Stimulated activated naive CD8-positive, alpha-beta T cell treated with anti-CD3 and anti-CD28 coated beads, Interleukin-15, Interleukin-2, amounts not matched to agents 100 U/mL and 50 U/mL, for 24 hours (primary cell): Measurements from ENCODE around the gene FBN3.
A peak's percentile ranks its signal among the peaks of the same experiment; 100 is the strongest.
"Not testable (repeated sequence)": the region's sequence is repeated elsewhere in the genome, so short reads cannot be mapped to it uniquely, and the experiment has no call there.

Experiments used
- ATAC-seq: fragments of 150-1000 bp; cut with Tn5 transposase; one replicate; pipeline ENCODE4 v1.10.0; 2021
- DNase-seq: peaks from one replicate; pipeline ENCODE4 v3.0.0; 2021

Gene FBN3

DNA sequence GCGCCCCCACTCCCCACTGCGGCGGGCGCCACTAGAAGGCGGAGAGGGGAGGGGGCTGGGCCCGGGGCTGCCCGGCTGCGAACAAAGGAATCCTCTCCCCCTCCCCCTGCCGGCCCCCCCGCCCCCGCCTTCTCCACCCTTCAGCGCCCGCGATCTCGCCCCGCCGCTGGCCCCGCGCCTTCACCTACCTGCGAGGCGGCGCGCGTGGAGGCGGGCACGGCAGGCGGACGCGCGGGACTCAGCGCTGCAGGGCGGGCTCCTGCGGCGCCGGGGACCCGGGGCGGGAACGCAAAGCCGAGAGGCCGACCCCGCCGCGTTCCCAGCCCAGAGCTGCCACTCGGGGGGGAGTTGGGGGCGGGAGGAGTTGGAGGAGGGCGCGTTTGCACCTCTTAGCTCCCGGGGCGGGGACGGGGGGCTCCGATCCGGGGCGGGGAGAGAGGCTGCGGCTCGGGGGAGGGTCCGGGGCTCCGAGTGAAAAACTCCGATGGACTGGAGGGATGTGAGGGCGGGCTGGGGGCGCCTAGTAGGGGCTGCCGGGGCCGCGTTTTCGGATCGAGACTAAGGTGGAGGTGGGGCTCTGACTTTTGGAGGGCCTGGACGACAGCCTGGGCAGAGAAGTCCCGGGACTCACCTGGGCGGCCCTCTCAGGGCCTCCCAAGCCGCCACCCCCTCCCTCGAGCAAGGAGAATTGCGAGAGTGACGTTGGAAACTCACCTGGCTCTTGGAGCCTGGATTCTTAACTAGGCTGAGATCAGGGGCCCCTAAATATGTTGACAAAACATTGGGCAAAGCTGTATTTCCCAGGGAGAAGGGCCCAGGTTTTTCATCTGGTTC is at the start of gene FBN3:
FBN3 (minus strand) TSS at position 332 of the 834 bp plus-strand sequence. CDS start 2,112 bp downstream, outside the sequence.
- DNase-seq (no peak), ATAC-seq (no peak)

DNA sequence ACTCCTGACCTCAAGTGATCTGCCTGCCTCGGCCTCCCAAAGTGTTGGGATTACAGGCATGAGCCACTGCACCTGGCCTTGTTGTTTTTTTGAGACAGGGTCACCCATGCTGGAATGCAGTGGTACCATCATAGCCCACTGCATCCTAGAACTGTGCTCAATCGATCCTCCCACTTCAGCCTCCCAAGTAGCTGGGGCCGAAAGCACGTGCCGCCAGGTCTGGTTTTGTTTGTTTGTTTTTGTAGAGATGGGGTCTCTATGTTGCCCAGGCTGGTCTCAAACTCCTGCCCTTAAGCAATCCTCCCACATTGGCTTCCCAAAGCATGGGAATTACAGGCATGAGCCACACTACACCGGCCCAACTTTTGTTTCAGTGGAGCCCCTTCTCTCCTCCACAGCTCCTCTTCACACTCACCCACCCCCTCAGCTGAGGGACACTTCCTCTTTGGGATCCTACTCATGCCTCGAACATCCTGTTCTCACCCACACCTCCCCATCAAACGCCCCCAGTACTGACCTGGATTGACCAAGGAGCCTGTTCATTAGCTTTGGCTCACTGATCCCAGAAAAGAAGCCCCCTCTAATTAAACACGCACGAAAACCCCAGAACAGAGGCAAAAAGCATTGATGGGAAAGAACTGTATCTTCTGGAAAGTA is 47.0 kb upstream of the FBN3 start:
- DNase-seq, result peak; percentile 7
- ATAC-seq, result no peak

DNA sequence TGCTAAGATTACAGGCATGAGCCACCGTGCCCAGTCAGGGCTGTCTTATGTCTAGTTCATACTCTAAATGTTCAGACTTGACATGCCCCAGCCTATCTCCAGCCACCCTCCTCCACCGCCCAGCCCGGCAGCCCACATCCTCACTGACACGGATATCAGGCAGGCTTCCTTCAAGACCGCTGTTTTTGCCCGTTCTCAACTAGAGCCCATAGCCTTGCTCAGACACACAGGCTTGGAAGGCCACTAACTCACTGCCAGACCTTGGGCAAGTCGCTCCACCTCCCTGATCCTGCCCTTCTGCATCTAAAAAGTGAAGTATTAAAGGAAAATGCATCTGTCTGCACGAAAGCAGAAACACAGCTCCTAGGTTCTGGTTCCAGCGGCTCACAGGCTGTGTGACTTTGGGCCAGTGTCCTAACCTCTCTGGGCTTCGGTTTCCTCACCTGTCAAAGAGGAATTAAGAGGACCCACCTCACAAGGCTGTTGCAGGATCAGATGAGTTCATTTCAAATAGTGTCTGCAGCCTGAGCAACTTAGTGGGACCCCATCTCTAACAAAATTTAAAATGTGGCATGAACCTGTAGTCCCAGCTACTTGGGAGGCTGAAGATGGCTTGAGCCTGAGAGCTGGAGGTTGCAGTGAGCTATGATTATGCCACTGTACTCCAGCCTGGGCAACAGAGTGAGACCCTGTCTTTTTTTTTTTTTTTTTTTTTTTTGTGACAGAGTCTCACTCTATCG is 45.3 kb upstream of the FBN3 start:
- ATAC-seq (peak; percentile 30), DNase-seq (peak; percentile 53)

DNA sequence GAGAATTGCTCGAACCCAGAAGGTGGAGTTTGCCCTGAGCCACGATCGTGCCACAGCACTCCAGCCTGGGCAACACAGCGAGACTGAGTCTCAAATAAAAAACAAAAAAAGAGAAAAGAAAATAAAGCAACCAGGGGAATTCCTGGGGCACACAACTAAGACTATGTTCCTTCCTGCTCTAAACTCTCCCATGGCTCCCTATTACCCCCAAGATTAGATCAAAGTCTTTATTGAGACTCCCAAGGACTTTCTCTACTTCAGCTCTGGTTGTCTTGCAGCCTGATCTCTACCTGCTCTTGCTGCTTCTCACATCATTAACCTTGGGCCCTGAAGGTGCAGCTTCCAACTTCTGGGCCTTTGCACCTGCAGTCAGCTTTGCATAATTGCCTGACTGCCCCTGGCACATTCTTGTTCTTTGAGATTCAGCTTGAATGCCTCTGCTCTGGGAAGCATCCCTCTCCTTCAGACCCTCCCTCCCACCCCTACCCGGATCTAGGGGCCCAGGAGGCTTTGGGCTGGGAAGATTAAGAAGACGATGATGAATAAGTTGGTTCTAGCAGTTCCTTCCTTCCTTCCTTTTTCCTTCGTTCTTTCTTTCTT is 42.9 kb upstream of the FBN3 start:
- no peak for DNase-seq
- no peak for ATAC-seq

DNA sequence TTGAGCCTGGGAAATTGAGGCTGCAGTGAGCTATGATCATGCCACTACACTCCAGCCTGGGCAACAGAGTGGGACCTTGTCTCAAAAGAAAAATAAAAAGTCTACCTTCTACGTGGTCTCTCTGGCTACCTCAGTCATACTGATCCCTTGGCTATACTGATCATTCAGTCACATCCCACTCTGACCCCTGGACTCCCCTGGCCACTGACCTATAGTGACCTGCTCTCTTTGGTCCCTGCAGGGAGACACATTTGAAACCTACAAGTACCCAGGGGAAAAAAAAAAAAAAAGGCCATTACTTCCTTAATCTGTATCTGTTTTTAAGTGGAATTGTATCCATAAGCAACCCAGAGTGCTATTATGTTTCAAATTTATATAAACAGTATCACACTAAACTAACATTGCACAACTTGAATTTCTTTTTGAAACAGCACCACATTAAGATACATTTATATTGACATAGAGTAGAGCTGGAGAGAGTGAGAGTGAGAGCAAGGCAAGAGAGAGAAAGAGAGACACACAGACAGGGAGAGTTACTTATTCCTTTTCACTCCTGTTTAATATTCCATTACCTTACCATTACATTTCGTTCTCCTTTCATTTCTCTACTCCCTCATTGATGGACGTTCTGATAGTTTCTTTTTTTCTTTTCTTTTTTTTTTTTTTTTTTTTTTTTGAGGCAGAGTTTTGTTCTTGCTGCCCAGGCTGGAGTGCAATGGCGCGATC is 36.1 kb upstream of the FBN3 start:
- ATAC-seq, result no peak
- DNase-seq, result no peak

DNA sequence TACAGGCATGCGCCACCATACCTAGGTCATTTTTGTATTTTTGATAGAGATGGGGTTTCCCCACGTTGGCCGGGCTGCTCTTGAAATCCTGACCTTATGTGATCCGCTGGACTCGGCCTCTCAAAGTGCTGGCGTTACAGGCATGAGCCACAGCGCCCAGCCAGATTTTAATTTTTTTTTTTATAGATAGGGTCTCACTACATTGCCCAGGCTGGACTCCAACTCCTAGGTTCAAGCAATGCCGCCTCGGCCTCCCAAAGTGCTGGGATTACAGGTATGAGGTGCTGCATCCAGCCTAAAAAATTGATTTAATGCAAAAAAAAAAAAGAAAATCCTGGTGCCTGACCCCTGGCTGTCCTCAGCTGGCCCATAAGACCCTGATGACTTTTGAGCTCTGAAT is 34.9 kb upstream of the FBN3 start:
- DNase-seq, result no peak
- ATAC-seq, result no peak

DNA sequence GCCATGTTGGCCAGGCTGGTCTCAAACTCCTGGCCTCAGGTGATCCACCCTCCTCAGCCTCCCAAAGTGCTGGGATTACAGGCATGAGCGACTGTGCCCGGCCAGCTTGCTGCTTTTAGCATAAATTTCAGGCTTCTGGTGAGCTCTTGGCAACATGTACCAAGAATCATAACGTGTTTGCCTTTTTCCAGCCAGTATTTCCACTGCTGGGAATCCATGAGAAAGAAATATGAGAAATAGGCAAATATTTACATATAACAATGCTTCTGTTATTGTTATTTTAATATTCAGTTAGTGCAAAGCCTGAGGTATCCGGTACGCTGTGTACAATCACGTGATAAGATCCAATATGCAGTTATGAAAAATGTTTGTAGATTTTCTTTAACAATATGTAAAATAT is 30.6 kb upstream of the FBN3 start:
- ATAC-seq (no peak), DNase-seq (no peak)

DNA sequence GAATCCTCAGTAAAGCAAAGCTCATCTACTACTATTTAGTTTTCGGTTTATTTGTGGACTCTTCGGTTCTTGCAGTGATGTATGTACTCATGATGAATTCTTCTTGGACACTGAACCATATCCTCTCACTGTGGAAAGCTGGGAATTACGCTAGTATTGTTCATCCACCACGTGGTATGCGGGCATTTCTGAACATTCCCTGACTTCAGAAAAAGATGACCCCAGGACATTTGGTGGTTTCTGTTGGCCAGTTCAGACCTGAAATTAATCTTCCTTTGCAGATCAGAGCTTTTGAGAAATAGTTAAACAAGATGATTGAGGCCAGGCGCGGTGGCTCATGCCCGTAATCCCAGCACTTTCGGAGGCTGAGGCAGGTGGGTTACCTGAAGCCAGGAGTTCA is 25.3 kb upstream of the FBN3 start:
- ATAC-seq (no peak), DNase-seq (no peak)

DNA sequence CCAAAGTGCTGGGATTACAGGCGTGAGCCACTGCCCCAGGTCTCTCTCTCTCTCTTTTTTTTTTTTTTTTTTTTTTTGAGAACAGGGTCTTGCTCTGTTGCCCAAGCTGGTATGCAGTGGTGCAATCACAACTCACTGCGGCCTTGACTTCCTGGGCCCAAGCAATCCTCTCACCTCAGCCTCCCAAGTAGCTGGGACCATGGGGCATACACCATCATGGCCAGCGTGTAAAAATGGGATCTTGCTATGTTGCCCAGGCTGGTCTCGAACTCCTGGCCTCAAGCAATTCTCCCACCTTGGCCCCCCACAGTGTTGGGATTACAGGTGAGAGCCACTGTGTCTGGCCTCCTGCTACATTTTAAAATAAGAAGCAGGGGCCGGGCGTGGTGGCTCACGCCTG is 19.1 kb upstream of the FBN3 start:
- ATAC-seq (no peak), DNase-seq (no peak)

DNA sequence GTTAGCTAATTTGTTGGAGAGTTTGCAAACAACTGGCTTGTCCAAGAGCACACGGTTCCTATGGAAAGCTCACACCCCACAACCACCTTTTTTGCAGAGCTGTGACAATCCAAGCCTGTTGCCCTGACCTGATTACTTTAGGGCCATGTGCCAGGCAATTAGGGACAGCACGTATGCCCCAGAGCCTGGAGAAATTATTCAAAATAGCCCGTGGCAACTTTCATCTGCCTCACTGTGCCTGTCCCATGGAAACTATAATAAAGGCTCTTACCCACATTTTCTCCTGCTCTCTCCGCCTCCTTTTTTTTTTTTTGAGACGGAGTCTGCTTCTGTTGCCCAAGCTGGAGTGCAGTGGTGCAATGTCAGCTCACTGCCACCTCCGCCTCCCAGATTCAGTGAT is 18.6 kb upstream of the FBN3 start:
- ATAC-seq (no peak), DNase-seq (no peak)

DNA sequence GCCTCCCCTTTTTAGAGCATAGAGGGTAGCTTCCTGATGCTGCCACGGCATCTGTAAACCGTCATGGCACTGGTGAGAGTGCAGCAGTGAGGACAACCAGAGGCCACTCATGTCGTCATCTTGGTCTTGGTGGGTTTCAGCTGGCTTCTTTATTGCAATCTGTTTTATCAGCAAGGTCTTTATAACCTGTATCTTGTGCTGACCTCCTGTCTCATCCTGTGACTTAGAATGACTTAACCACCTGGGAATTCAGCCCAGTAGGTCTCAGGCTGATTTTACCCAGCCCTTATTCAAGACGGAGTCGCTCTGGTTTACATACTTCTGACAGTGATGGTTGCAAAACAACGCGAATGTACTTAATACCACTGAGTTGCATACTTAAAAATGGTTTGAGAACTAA is 14.4 kb upstream of the FBN3 start:
- ATAC-seq, result no peak
- DNase-seq, result no peak

DNA sequence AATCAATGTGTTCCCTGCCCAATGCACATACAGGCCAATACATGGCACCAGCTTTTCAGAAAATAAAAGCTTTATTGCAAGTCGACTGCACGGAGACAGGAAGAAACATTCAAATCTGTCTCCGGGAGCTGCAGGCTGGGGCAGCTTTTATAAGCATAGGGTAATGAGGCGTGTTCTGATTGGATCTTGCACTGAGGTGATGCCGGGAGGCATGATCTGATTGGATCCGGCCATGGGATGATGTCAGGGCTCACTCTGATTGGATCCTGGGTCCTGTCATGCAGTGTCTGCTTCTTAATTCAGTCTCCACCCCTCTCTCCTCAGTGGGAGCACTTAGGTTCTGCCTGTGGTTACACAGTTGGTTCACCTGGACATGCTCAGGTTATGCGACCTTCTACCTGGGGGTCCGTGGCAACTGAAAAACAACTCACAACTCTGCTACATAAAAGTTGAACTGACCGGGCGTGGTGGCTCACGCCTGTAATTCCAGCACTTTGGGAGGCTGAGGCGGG is 11.8 kb upstream of the FBN3 start:
- ATAC-seq, result peak; percentile 69
- DNase-seq, result peak; percentile 18

DNA sequence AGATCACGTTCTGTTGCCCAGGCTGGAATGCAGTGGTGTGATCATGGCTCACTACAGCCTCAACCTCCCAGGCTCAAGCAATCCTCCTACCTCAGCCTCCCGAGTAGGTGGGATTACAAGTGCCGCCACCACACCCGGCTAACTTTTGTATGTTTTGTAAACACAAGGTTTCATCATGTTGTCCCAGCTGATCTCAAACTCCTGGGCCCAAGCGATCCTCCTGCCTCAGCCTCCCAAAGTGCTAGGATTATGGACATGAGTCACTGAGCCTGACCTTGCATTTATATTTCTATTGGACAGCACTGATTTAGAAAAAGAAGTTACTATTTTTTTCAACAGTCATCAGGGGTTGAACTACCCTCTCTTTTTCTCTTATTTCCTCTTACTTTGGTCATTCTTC is 9.9 kb upstream of the FBN3 start:
- ATAC-seq, DNase-seq: not testable (repeated sequence)

DNA sequence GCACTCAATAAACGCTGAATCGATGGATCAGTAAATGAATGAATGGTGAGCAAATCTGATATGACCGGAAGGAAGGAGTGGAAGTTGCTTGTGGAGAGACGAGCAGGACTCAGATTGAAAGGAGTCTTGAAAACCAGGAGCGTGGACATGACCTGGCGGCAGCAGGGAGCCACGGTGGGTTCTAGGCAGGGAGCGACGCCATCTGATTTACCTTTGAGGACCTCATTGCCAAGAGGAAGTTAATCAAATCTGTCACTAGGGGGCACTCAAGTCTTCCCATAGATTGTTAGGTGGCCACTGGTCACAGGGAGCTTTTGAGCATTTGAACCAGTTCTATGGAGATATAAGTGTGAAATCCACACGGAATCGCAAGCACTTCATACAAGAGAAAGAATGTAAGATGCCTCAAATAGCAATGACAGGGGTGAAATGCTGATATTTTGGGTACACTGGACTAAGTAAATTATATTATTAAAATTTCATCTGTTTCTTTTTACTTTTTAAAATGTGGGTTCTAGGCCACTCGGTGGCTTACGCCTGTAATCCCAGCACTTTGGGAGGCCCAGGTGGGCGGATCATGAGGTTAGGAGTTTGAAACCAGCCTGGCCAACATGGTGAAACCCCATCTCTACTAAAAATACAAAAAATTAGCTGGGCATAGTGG is 9.2 kb upstream of the FBN3 start:
- peak; percentile 33 for DNase-seq

DNA sequence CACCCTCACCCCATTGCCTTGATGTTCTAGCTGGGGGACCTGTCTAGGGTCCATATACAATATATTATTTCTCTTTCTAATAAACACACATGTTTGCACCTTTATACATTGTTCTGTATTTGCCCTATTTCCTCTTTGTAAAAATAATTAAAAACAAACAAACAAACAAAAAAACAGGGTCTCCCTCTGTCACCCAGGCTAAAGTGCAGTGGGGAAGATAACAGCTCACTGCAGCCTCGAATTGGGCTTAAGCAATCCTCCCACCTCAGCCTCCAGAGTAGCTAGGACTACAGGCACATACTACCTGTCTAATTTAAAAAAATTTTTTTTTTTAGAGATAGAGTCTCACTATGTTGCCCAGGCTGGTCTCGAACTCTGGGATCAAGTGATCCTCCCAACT is 5.9 kb upstream of the FBN3 start:
- no peak for ATAC-seq
- no peak for DNase-seq

More for the DNA sequence above, 9.2 kb upstream of the FBN3 start:
- ATAC-seq, result peak; percentile 56

DNA sequence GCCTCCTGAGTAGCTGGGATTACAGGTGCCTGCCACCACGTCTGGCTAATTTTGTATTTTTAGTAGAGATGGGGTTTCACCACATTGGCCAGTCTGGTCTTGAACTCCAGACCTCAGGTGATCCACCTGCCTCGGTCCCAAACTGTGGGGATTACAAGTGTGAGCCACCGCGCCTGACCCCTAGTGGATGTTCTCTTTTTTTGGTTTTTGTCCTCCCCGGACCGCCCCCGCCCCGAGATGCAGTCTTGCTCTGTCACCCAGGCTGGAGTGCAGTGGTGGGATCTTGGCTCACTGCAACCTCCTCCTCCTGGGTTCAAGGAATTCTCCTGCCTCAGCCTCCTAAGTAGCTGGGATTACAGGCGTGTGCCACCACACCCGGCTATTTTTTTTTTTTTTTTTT is 4.6 kb upstream of the FBN3 start:
- DNase-seq, result peak; percentile 42
- not testable (repeated sequence) for ATAC-seq

DNA sequence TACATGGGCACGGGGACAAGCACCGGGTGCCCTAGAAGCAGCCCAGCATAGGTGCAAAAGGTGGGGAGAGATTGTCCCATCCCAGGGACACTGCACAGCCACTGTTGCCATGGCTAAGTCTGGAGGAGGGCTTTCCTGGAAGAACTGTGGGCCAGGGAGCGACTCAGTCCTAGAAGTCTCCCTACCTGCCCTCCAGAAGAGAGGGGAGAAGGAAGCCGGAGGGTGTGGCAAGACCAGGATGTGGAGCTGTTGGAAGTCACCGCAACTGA is 2.3 kb upstream of the FBN3 start:
- no peak for DNase-seq
- no peak for ATAC-seq

DNA sequence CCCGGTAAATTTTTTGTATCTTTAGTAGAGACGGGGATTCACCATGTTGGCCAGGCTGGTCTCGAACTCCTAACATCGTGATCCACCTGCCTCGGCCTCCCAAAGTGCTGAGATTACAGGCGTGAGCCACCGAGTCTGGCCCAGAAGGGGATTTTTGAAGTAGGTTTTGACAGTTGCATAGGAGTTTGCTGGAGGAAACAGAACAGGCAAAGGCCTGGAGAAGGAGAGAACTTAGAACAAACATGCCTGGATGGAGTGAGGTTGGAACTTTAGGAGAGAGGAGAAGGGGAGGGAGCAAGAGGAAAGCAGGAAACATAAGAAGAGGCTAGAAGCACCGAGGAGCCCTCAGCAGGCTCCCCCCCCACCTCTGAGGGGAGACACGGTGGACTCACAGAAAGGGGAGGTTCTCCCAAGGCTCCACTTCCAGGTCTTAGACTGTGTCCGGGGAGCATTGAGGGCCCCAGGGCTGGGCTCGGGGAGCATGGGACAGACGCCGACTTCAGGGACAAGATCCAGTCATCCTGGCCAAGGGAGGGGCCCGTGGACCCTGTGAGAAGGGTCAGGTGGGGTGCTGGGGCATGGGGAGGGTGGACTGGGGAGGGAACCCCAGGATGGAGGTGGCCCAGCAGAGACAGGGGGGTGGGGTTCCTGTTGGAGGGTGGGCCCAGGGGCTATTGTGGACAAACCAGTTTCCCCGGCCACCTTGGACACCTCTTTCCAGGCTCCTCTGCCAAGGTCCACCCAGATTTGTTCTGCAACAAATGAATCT is 1.8 kb upstream of the FBN3 start:
- DNase-seq (no peak), ATAC-seq (no peak)

DNA sequence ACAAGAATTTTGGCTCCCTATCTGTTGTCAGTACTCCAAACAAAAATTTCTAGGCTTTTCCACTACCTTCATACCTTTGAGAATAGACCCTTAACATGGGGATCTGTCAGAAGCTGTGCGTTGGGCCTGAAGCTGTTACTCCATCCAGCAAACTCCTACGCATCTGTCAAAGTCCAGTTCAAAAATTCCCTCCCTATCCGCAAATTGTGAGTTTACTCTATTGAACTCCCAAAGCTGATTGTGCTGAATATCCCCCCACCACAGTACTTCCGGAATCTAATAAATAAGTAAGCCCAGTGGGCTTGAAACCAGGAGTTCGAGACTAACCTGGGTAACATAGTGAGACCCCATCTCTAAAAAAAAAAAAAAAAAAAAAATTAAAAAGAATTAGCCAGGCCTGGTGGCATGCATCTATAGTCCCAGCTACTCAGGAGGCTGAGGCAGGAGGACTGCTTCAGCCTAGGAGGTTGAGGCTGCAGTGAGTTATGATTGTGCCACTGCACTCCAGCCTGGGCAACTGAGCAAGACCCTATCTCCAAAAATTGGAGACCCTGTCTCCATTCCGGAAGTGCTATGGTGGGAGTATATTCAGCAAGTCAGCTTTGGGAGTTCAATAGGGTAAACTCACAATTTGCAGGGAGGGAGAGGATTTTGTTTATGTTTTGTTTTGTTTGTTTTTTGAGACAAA is 930 bp upstream of the FBN3 start:
- DNase-seq, result no peak
- no peak for ATAC-seq
